Midbrain (tissue), 1 donor: Measurements from ENCODE around the gene KIRREL3.

Source experiments
- DNase-seq: peaks from one replicate; lab custom pipeline; 2025; lab: John Stamatoyannopoulos, UW

Gene KIRREL3

GRCh38 chr11:126506789-126507188 lies 493.8 kb downstream of the KIRREL3 start:
- DNase-seq = no peak

- no peak for DNase-seq
Observed at GRCh38 chr11:126502982-126503381, 497.6 kb downstream of the KIRREL3 start.

GRCh38 chr11:126502159-126502558 lies 498.4 kb downstream of the KIRREL3 start:
- no peak for DNase-seq

GRCh38 chr11:126501641-126502040 lies 498.9 kb downstream of the KIRREL3 start:
- no peak for DNase-seq

- no peak for DNase-seq
Observed at GRCh38 chr11:126500981-126501380, 499.6 kb downstream of the KIRREL3 start.

GRCh38 chr11:126499131-126499752 lies 501.3 kb downstream of the KIRREL3 start:
- DNase-seq = no peak

- no peak for DNase-seq
Observed at GRCh38 chr11:126498281-126498680, 502.3 kb downstream of the KIRREL3 start.

- DNase-seq = no peak
Observed at GRCh38 chr11:126497581-126498122, 502.9 kb downstream of the KIRREL3 start.

GRCh38 chr11:126496576-126497337 lies 503.8 kb downstream of the KIRREL3 start:
- no peak for DNase-seq

GRCh38 chr11:126495281-126496220 lies 505.0 kb downstream of the KIRREL3 start:
- DNase-seq = no peak

GRCh38 chr11:126494831-126495230 lies 505.7 kb downstream of the KIRREL3 start:
- DNase-seq = no peak

- DNase-seq = no peak
Observed at GRCh38 chr11:126492331-126493082, 508.1 kb downstream of the KIRREL3 start.

- DNase-seq = no peak
Observed at GRCh38 chr11:126491092-126491491, 509.5 kb downstream of the KIRREL3 start.

- DNase-seq = no peak
Observed at GRCh38 chr11:126489836-126490660, 510.5 kb downstream of the KIRREL3 start.

- DNase-seq = no peak
Observed at GRCh38 chr11:126488591-126489370, 511.8 kb downstream of the KIRREL3 start.

GRCh38 chr11:126487711-126488110 lies 512.9 kb downstream of the KIRREL3 start:
- DNase-seq = no peak

- no peak for DNase-seq
Observed at GRCh38 chr11:126485986-126486635, 514.5 kb downstream of the KIRREL3 start.

- DNase-seq = no peak
Observed at GRCh38 chr11:126485021-126485792, 515.4 kb downstream of the KIRREL3 start.
